Astrocyte (in vitro differentiated cells and primary cell): ENCODE results near the gene INPPL1. TPM values are rescaled to one million over a fixed set of nuclear protein-coding genes. Genes with fewer than 3 reads are reported as not detected.

Experiments used
- DNase-seq: peaks from one replicate; pipeline ENCODE4 v3.0.0-alpha.2; 2010; ENCODE audit warnings: low read depth
- FAIRE-seq: peaks from 2 replicates; lab custom pipeline; 2011; peaks lifted over from hg19 to GRCh38; lab: Jason Lieb, UNC
- H2AFZ ChIP-seq: 2 replicates; pipeline ENCODE4 v1.6.0; 2012; ENCODE audit warnings: low read depth, low read length, inconsistent platforms
- H3K27ac ChIP-seq: 2 replicates; pipeline ENCODE4 v1.5.1; 2011; ENCODE audit warnings: low read depth, low read length, inconsistent platforms
- H3K27me3 ChIP-seq: 2 replicates; pipeline ENCODE4 v1.6.0; 2011; ENCODE audit warnings: low read length, inconsistent platforms; ENCODE audit not compliant: insufficient read depth
- H3K36me3 ChIP-seq: 2 replicates; pipeline ENCODE4 v1.5.1; 2011; ENCODE audit warnings: low read length, inconsistent platforms; ENCODE audit not compliant: insufficient read depth
- H3K4me1 ChIP-seq: 2 replicates; pipeline ENCODE4 v1.5.1; 2011; ENCODE audit warnings: low read length, inconsistent platforms; ENCODE audit not compliant: insufficient read depth
- H3K4me2 ChIP-seq: 2 replicates; pipeline ENCODE4 v1.6.0; 2012; ENCODE audit warnings: low read length, inconsistent platforms
- H3K4me3 ChIP-seq: 2 replicates; pipeline ENCODE4 v1.5.1; 2011; ENCODE audit warnings: low read depth, mild to moderate bottlenecking, low read length, inconsistent platforms; ENCODE audit not compliant: insufficient read depth
- H3K79me2 ChIP-seq: 2 replicates; pipeline ENCODE4 v1.6.0; 2012; ENCODE audit warnings: mild to moderate bottlenecking, low read length, inconsistent platforms; ENCODE audit not compliant: insufficient read depth
- H3K9ac ChIP-seq: 2 replicates; pipeline ENCODE4 v1.6.0; 2012; ENCODE audit warnings: mild to moderate bottlenecking, low read length, inconsistent platforms
- H3K9me3 ChIP-seq: 2 replicates; pipeline ENCODE4 v1.5.1; 2012; ENCODE audit warnings: low read depth, mild to moderate bottlenecking, low read length, inconsistent platforms; ENCODE audit not compliant: insufficient read depth
- H4K20me1 ChIP-seq: 2 replicates; pipeline ENCODE4 v1.6.0; 2012; ENCODE audit warnings: low read length, inconsistent platforms; ENCODE audit not compliant: insufficient read depth
- H3K27ac Mint-ChIP-seq: one replicate; pipeline ENCODE4 v1.8.0; 2021; ENCODE audit warnings: mild to moderate bottlenecking, mixed read lengths; ENCODE audit not compliant: unreplicated experiment
- H3K27me3 Mint-ChIP-seq: one replicate; pipeline ENCODE4 v1.8.0; 2021; ENCODE audit warnings: low read depth, mixed read lengths; ENCODE audit not compliant: unreplicated experiment
- H3K36me3 Mint-ChIP-seq: one replicate; pipeline ENCODE4 v1.8.0; 2021; ENCODE audit warnings: low read depth, mixed read lengths; ENCODE audit not compliant: unreplicated experiment
- H3K4me1 Mint-ChIP-seq: one replicate; pipeline ENCODE4 v1.8.0; 2021; ENCODE audit warnings: low read depth, mixed read lengths; ENCODE audit not compliant: unreplicated experiment
- H3K4me3 Mint-ChIP-seq: one replicate; pipeline ENCODE4 v1.8.0; 2021; ENCODE audit warnings: mild to moderate bottlenecking, moderate library complexity, mixed read lengths; ENCODE audit not compliant: unreplicated experiment
- H3K9me3 Mint-ChIP-seq: one replicate; pipeline ENCODE4 v1.8.0; 2021; ENCODE audit warnings: mild to moderate bottlenecking, mixed read lengths; ENCODE audit not compliant: unreplicated experiment
- CTCF ChIP-seq: IDR thresholded peaks from 2 replicates; pipeline ENCODE4 v1.5.1; 2011; ENCODE audit warnings: low read depth, mild to moderate bottlenecking, inconsistent platforms, low read length, moderate library complexity; ENCODE audit not compliant: insufficient read depth
- EZH2 ChIP-seq: IDR thresholded peaks from 2 replicates; pipeline ENCODE4 v1.6.1; 2012; ENCODE audit warnings: mild to moderate bottlenecking, low read length, inconsistent platforms; ENCODE audit not compliant: insufficient read depth
- total RNA-seq: library from RNA; stranded (reverse); gene quantifications from 2 replicates; pipeline ENCODE4 v1.2.1, GENCODE V29; 2021

Gene INPPL1
- total RNA-seq, 1 donor from 2014 or later: 276 TPM

DNA sequence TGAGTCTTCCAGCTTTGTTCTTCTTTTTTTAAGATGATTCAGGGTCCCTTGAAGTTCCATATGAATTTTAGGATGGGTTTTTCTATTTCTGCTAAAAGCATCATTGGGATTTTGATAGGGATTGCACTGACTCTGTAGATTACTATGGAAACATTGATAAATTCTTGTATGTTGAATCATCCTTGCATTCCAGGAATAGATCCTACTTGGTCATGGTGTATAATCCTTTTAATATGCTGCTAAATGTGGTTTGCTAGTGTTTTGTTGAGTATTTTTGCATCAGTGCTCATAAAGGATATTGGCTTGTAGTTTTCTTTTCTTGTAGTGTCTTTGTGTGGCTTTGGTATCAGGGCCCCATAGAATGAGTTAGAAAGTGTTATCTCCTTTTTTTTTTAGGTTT, 54.3 kb downstream of the INPPL1 start:
- Histone ChIP-seq H3K4me1 (no peaks in the 10 kb centered on the region), H3K4me2 (peak overlapping the region; percentile 52), H4K20me1 (no peaks in the 10 kb centered on the region), H3K79me2 (no peaks in the 10 kb centered on the region), H3K9me3 (no peaks in the 10 kb centered on the region), H3K27ac (no peak overlapping the region), H3K27me3 (peaks cover 6% of the 10 kb centered on the region), H3K4me3 (no peak overlapping the region), H2AFZ (no peak overlapping the region), H3K36me3 (no peaks in the 10 kb centered on the region), H3K9ac (no peak overlapping the region)
- DNase-seq (peak; percentile 69), FAIRE-seq (peak; percentile 39)
- H3K9me3 Mint-ChIP-seq: peaks cover 2% of the 10 kb centered on the region
- TF ChIP-seq EZH2 (no peak), CTCF (no peak)
- peaks cover 12% of the 10 kb centered on the region for H3K4me1 Mint-ChIP-seq
- peak overlapping the region; percentile 92 for H3K27ac Mint-ChIP-seq
- no peak overlapping the region for H3K4me3 Mint-ChIP-seq
- H3K27me3 Mint-ChIP-seq: peaks cover 3% of the 10 kb centered on the region
- H3K36me3 Mint-ChIP-seq: peaks cover 3% of the 10 kb centered on the region

DNA sequence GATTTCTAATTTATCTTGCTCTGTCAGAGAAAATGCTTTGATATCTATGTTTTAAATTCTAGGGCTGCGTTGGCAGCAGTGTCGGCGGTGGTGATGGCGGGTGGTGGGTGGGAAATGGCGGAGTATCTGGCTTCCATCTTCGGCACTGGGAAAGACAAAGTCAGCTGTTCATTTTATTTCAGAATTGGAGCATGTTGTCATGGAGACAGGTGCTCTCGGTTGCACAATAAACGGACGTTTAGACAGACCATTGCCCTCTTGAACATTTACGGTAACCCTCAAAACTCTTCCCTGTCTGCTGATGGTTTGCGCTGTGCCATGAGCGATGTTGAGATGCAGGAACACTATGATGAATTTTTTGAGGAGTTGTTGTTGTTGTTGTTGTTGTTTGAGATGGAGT, 55.5 kb downstream of the INPPL1 start:
- H4K20me1 ChIP-seq: no peaks in the 10 kb centered on the region
- no peaks in the 10 kb centered on the region for H3K4me1 ChIP-seq
- TF ChIP-seq CTCF: no peak
- no peak for TF ChIP-seq EZH2
- H2AFZ ChIP-seq: no peak overlapping the region
- H3K4me2 ChIP-seq: no peak overlapping the region
- Mint-ChIP-seq H3K4me1 (peaks cover 12% of the 10 kb centered on the region), H3K4me3 (no peak overlapping the region), H3K27ac (no peak overlapping the region), H3K36me3 (peaks cover 3% of the 10 kb centered on the region), H3K27me3 (peaks cover 3% of the 10 kb centered on the region), H3K9me3 (peaks cover 2% of the 10 kb centered on the region)
- H3K9me3 ChIP-seq: no peaks in the 10 kb centered on the region
- H3K36me3 ChIP-seq: no peaks in the 10 kb centered on the region
- DNase-seq (no peak), FAIRE-seq (no peak)
- no peaks in the 10 kb centered on the region for H3K79me2 ChIP-seq
- peaks cover 8% of the 10 kb centered on the region for H3K27me3 ChIP-seq
- no peak overlapping the region for H3K9ac ChIP-seq
- H3K4me3 ChIP-seq: no peak overlapping the region
- H3K27ac ChIP-seq: no peak overlapping the region

- Mint-ChIP-seq H3K27me3 (peaks cover 3% of the 10 kb centered on the region), H3K9me3 (peaks cover 2% of the 10 kb centered on the region), H3K36me3 (no peaks in the 10 kb centered on the region), H3K4me1 (peaks cover 12% of the 10 kb centered on the region), H3K27ac (no peak overlapping the region), H3K4me3 (no peak overlapping the region)
- no peak overlapping the region for H3K4me2 ChIP-seq
- H3K27ac ChIP-seq: no peak overlapping the region
- FAIRE-seq (no peak), DNase-seq (no peak)
- H3K36me3 ChIP-seq: no peaks in the 10 kb centered on the region
- H3K79me2 ChIP-seq: no peaks in the 10 kb centered on the region
- H3K9me3 ChIP-seq: no peaks in the 10 kb centered on the region
- no peak overlapping the region for H2AFZ ChIP-seq
- no peak overlapping the region for H3K4me3 ChIP-seq
- TF ChIP-seq EZH2: no peak
- no peak for TF ChIP-seq CTCF
- H4K20me1 ChIP-seq: no peaks in the 10 kb centered on the region
- no peak overlapping the region for H3K9ac ChIP-seq
- H3K27me3 ChIP-seq: peaks cover 8% of the 10 kb centered on the region
- H3K4me1 ChIP-seq: no peaks in the 10 kb centered on the region
Observed at GRCh38 chr11:72280726-72281315, 56.3 kb downstream of the INPPL1 start.
